Prostate gland (tissue), 2 donors: ENCODE measurements around the gene BAAT.

Experiments
- POLR2A ChIP-seq: fragments of 450-650 bp; IDR thresholded peaks from one replicate; pipeline ENCODE4 v1.6.1; 2016; ENCODE audit warnings: antibody characterized with exemption, mild to moderate bottlenecking
- POLR2AphosphoS5 ChIP-seq: sonication (generic); formaldehyde crosslinking; IDR thresholded peaks from one replicate; pipeline ENCODE4 v1.6.1; 2017; ENCODE audit warnings: antibody characterized with exemption
- TF ChIP-seq, protein P1 (sequence below), 4 experiments: fragments of 200-600 bp in 2 of 4; fragments of 450-650 bp in 2 of 4; sonication (generic) in 2 of 4; IDR thresholded peaks; 1 replicate in 3 of 4; 2 replicates in 1 of 4; pipeline ENCODE4 v1.5.1; 2016 to 2019; ENCODE audit warnings: antibody characterized with exemption in 4 of 4, mild to moderate bottlenecking in 2 of 4, moderate library complexity in 2 of 4

DNA sequence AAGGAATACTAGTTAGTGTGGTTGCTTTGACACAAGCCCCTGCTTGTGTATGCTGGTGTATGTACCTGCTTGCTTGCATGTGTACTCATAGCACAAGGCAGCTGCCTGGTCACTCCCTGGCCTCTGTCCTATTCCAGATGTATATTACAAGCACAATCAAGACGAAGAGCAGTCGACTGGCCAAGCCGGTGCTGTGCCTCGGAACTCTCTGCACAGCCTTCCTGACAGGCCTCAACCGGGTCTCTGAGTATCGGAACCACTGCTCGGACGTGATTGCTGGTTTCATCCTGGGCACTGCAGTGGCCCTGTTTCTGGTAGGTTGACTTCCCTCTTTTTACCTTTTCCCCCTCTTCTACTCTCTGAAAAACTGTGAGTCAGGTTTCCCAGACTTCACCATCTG, 72.1 kb downstream of the BAAT start:
- TF ChIP-seq POLR2A (no peak), POLR2AphosphoS5 (no peak)
- TF ChIP-seq, protein P1, sequence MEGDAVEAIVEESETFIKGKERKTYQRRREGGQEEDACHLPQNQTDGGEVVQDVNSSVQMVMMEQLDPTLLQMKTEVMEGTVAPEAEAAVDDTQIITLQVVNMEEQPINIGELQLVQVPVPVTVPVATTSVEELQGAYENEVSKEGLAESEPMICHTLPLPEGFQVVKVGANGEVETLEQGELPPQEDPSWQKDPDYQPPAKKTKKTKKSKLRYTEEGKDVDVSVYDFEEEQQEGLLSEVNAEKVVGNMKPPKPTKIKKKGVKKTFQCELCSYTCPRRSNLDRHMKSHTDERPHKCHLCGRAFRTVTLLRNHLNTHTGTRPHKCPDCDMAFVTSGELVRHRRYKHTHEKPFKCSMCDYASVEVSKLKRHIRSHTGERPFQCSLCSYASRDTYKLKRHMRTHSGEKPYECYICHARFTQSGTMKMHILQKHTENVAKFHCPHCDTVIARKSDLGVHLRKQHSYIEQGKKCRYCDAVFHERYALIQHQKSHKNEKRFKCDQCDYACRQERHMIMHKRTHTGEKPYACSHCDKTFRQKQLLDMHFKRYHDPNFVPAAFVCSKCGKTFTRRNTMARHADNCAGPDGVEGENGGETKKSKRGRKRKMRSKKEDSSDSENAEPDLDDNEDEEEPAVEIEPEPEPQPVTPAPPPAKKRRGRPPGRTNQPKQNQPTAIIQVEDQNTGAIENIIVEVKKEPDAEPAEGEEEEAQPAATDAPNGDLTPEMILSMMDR (IDR thresholded peaks at IDR 0.05) = no peak
